Nephron (organoid): ENCODE measurements around the gene TMEM168.

ENCODE experiments used
- H3K27ac Mint-ChIP-seq, 3 experiments: 2 replicates each; pipeline ENCODE4 v1.8.0; 2020; ENCODE audit warnings: mixed read lengths in 3 of 3, mild to moderate bottlenecking in 2 of 3, moderate library complexity in 1 of 3
- H3K27me3 Mint-ChIP-seq: 2 replicates; pipeline ENCODE4 v1.8.0; 2021; ENCODE audit warnings: low read depth, mild to moderate bottlenecking, moderate library complexity, mixed read lengths
- H3K36me3 Mint-ChIP-seq: 2 replicates; pipeline ENCODE4 v1.8.0; 2020; ENCODE audit warnings: low read depth, mixed read lengths
- H3K4me1 Mint-ChIP-seq: 2 replicates; pipeline ENCODE4 v1.8.0; 2020; ENCODE audit warnings: mixed read lengths
- H3K4me3 Mint-ChIP-seq, 3 experiments: 2 replicates each; pipeline ENCODE4 v1.8.0; 2020; ENCODE audit warnings: mild to moderate bottlenecking in 3 of 3, mixed read lengths in 3 of 3, moderate library complexity in 2 of 3
- H3K9me3 Mint-ChIP-seq: 2 replicates; pipeline ENCODE4 v1.8.0; 2020; ENCODE audit warnings: mixed read lengths
- TF ChIP-seq, protein P1 (sequence below), 3 experiments: fragments of 200-600 bp; sonication (generic); IDR thresholded peaks; one replicate each; pipeline ENCODE4 v1.5.0; 2021; ENCODE audit warnings: antibody characterized with exemption in 3 of 3; ENCODE audit not compliant: unreplicated experiment in 3 of 3

TMEM168 gene

DNA sequence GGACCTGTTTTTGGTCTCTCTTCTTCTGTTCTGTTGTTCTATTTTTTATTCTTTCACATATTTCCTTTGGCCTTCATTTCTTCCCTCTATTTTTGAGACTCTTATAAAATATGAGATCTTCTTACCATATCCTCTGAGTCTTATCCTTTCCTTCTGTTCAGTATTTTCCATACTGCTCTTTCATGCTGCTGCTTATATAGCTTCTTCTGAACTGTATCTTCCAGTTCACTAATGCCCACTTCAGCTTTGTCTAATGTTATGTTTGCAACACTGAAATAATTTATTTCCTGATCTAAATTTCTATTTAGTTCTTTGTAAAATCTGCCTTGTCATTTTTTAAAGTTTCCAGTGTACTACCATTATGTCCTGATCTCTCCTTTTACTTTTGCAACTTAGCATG lies 12.8 kb downstream of the TMEM168 start:
- H3K9me3 Mint-ChIP-seq = no peaks in the 10 kb centered on the region
- H3K27me3 Mint-ChIP-seq = no peaks in the 10 kb centered on the region
- TF ChIP-seq, protein P1, sequence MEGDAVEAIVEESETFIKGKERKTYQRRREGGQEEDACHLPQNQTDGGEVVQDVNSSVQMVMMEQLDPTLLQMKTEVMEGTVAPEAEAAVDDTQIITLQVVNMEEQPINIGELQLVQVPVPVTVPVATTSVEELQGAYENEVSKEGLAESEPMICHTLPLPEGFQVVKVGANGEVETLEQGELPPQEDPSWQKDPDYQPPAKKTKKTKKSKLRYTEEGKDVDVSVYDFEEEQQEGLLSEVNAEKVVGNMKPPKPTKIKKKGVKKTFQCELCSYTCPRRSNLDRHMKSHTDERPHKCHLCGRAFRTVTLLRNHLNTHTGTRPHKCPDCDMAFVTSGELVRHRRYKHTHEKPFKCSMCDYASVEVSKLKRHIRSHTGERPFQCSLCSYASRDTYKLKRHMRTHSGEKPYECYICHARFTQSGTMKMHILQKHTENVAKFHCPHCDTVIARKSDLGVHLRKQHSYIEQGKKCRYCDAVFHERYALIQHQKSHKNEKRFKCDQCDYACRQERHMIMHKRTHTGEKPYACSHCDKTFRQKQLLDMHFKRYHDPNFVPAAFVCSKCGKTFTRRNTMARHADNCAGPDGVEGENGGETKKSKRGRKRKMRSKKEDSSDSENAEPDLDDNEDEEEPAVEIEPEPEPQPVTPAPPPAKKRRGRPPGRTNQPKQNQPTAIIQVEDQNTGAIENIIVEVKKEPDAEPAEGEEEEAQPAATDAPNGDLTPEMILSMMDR (IDR thresholded peaks at IDR 0.05; ENCODE audit: unreplicated experiment in 3 of 3) = no peak
- H3K4me1 Mint-ChIP-seq = no peaks in the 10 kb centered on the region
- H3K27ac Mint-ChIP-seq = no peak overlapping the region
- no peak overlapping the region for H3K4me3 Mint-ChIP-seq
- H3K36me3 Mint-ChIP-seq = peaks cover 13% of the 10 kb centered on the region

DNA sequence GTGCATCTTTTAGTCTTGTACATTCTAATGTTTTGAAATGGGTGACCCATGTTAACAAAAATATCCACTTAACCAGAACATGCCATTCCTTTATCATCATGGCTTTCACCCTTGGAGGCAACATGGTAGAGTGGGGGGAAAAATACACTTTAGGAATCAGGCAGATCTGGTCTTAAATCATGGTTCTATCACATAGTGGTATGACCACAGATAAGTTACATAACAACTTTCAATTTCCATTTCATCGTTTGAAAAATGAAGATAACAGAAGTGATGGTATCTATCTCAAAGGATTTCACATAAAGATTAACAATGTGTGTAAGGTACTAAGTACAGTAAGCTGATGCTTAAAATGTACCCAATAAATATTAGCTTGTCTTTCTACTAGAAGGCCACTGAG lies 19.0 kb downstream of the TMEM168 start:
- no peaks in the 10 kb centered on the region for H3K9me3 Mint-ChIP-seq
- no peaks in the 10 kb centered on the region for H3K4me1 Mint-ChIP-seq
- no peaks in the 10 kb centered on the region for H3K27me3 Mint-ChIP-seq
- TF ChIP-seq, protein P1 (IDR thresholded peaks at IDR 0.05; ENCODE audit: unreplicated experiment in 3 of 3) = no peak
- peaks cover 14% of the 10 kb centered on the region for H3K36me3 Mint-ChIP-seq
- H3K27ac Mint-ChIP-seq = peak overlapping the region in 1 of 3 experiments; percentile 65
- H3K4me3 Mint-ChIP-seq = no peak overlapping the region

DNA sequence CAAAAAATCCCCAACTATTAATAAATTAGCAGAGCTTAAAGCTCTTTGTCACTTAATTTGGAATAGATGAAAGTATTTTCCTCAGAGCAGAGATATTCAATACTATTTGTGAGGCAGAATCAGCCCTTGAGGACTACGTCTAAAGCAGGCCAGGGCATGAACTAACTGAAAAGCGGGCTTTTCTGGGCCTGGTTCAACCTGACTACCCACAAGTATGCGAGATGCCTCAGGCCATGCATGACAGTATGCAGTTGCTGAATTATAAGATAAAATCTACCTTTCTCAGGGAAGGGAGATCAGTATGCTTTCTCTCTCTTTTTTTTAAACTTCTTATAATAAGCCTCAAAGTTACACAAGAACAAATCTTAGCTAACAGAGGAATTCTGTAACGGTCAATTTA lies 20.1 kb downstream of the TMEM168 start:
- H3K9me3 Mint-ChIP-seq = no peaks in the 10 kb centered on the region
- H3K4me1 Mint-ChIP-seq = no peaks in the 10 kb centered on the region
- TF ChIP-seq, protein P1 (IDR thresholded peaks at IDR 0.05; ENCODE audit: unreplicated experiment in 3 of 3) = no peak
- no peaks in the 10 kb centered on the region for H3K27me3 Mint-ChIP-seq
- peaks cover 14% of the 10 kb centered on the region for H3K36me3 Mint-ChIP-seq
- no peak overlapping the region for H3K4me3 Mint-ChIP-seq
- peak overlapping the region; percentile 62 to 65 (median 63) for H3K27ac Mint-ChIP-seq

DNA sequence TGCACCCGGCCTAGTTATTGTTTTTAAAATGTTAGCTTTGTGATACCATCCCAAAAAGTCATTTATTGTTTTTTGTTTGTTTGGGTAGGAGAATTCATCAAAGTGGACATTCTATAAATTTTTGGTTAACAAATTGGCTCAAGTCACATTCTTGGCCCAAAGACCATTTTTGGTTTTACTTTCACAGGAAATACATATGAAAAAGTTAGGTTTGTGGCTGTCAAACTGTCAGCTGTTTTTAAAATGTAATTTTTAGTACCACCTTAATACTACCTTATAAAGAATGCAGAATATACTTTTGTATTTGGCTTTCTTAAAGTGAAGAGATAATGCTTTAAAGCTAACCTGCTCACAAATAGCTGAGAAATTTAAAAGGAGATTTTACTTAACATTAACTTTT lies 25.1 kb downstream of the TMEM168 start:
- H3K4me3 Mint-ChIP-seq = no peak overlapping the region
- H3K27me3 Mint-ChIP-seq = no peaks in the 10 kb centered on the region
- H3K27ac Mint-ChIP-seq = no peak overlapping the region
- TF ChIP-seq, protein P1 (IDR thresholded peaks at IDR 0.05; ENCODE audit: unreplicated experiment in 3 of 3) = no peak
- no peaks in the 10 kb centered on the region for H3K9me3 Mint-ChIP-seq
- no peaks in the 10 kb centered on the region for H3K4me1 Mint-ChIP-seq
- peaks cover 8% of the 10 kb centered on the region for H3K36me3 Mint-ChIP-seq

DNA sequence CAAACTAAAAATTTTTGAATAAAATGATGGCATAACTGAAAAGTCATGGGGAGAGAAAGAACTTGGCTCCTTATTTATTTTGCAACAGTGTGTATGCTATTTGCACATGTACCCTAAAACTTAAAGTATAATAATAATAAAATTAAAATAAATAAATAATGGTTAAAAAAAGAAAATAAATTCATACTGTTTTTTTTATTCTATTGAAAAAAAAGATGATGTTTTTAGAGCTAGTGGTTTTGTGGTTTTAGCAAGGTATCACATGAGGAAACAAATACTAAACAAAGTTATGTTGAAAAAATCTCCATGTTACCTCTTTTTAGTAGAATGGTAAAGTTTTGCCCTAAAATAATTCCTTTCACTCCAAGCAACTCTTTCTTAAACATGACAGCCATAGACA lies 26.2 kb downstream of the TMEM168 start:
- TF ChIP-seq, protein P1 (IDR thresholded peaks at IDR 0.05; ENCODE audit: unreplicated experiment in 3 of 3) = no peak
- no peaks in the 10 kb centered on the region for H3K9me3 Mint-ChIP-seq
- no peaks in the 10 kb centered on the region for H3K27me3 Mint-ChIP-seq
- H3K4me3 Mint-ChIP-seq = no peak overlapping the region
- H3K36me3 Mint-ChIP-seq = peaks cover 8% of the 10 kb centered on the region
- H3K27ac Mint-ChIP-seq = no peak overlapping the region
- H3K4me1 Mint-ChIP-seq = no peaks in the 10 kb centered on the region

DNA sequence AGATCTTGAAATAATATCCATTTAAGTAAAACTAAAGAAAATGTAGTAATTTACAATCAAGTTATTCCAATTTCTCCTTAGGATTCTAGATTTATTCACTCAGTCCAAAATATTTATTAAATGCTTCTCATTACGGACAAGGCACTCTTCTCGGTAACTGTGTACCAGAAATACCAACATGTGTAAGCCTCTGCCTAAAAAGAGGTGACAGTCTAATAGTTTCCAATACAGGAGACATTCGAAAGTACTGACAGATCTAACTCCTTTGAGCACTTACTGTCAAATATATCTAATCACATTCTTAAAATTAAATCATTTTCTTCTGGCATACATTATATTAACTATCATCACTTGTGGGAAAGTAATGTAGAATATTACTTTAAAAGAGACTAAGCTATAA lies 26.9 kb downstream of the TMEM168 start:
- H3K4me1 Mint-ChIP-seq = no peaks in the 10 kb centered on the region
- no peak overlapping the region for H3K27ac Mint-ChIP-seq
- no peaks in the 10 kb centered on the region for H3K9me3 Mint-ChIP-seq
- H3K4me3 Mint-ChIP-seq = no peak overlapping the region
- peaks cover 8% of the 10 kb centered on the region for H3K36me3 Mint-ChIP-seq
- no peaks in the 10 kb centered on the region for H3K27me3 Mint-ChIP-seq
- TF ChIP-seq, protein P1 (IDR thresholded peaks at IDR 0.05; ENCODE audit: unreplicated experiment in 3 of 3) = no peak
